GM19099 (cell line): Measurements from ENCODE around the gene HOXB6.

Experiments used
- POLR2A ChIP-seq: IDR thresholded peaks from 3 replicates; pipeline ENCODE4 v1.6.1; 2011; ENCODE audit warnings: low read depth; ENCODE audit not compliant: insufficient read length; ENCODE audit errors: extremely low read depth

HOXB6 gene

DNA sequence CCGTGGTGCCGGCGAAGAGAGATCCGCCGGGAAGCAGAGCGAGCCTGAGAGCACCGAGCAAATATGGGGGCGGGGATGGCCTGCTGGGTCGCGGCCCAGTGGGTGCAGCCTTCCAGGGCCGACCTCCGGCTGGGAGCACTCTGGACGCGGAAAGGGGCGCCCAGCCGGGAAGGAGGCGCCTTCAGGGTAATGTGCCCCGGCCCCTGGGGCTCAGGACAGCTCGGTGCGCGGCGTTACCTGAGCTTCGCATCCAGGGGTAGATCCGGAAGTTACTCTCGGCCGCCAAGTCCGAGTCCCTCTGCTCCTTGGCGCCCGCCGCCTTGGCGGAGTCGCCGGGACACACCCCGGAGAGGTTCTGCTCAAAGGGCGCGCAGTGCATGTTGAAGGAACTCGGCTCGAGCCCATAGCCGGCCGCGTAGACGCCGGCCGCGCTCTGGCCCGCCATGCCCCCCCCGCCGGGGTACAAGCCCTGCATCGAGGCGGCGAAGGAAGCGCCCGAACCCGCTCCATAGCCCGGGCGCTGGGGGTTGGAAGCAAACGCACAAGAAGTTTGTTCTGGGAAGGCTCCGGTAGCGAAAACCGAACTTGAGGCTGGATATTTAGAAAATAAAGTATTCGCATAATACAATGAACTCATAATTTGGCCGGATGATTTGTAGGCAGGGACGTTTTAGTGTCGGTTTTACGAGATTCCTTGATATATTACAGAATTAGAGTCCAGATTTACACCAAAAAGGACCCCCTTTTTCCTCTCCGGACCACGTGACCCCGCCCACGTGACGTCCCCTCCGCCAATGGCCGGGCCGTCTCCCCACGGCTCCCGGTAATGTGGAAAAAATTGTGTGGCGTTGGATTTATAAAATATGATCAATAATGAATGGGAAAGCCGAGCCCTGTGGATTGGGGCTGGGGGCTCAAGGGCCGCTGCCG lies 5.8 kb upstream of the HOXB6 start, which contains the start of gene HOXB7:
Gene HOXB7, minus strand, starts transcription at position 736 of the 930 bp plus-strand sequence. Its CDS starts 99 bp downstream, at position 637.
- no peak for TF ChIP-seq POLR2A

GRCh38 chr17:48609759-48610281 lies 5.0 kb upstream of the HOXB6 start:
- TF ChIP-seq POLR2A: no peak

DNA sequence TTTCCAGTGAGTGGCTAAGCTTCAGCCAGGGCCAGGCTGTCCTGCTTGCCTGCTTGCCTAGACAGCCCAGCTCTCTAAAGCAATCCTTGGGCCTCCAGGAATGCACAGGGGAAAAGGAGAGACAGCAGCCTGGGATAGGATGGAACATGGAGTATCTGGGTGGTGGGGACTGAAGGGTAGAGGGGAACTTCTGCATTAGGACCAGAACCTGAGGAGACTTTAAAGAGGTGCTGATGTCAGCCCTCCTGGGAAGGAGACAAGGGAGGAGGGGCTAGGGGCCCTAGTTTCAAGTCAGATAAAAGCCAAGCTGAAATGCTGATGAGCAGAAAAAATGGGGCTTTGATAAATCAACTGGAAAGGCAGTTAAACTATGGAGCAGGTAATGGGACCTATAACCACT lies 4.2 kb upstream of the HOXB6 start:
- no peak for TF ChIP-seq POLR2A

GRCh38 chr17:48608494-48608834 lies 3.7 kb upstream of the HOXB6 start:
- no peak for TF ChIP-seq POLR2A

DNA sequence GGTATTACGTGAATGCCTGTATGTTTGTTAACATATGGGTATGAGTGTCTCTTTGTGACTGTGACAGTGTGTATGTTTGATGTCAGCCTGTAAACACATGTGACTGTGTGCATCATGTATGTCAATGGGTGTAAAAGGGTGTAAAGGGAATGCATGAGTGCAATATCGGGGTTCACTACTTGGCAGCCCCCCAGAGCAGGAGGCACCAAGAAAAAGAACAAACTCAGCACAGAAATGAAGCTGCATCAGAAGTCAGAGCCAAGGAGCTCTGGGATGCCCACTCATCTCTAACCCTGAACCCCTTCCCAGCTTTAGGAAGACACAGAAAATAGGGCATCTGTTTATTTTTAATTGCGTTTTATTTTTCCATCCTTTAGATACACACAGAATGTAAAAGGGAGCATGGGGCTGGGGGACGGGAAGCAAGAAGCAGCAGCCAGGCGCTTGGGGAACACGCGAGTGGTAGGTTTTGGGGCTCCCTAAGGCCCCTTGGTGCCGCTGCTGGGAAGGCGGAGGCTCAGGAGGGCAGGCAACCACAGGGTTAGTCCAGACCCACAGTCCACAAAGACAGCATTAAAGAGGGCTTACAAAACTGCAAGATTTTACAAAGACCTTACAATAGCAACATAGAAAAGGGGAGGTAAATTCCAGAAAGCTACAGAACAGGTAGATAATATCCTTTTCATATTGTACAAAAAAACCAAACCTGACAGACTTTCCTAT lies 2.3 kb upstream of the HOXB6 start:
- no peak for TF ChIP-seq POLR2A

DNA sequence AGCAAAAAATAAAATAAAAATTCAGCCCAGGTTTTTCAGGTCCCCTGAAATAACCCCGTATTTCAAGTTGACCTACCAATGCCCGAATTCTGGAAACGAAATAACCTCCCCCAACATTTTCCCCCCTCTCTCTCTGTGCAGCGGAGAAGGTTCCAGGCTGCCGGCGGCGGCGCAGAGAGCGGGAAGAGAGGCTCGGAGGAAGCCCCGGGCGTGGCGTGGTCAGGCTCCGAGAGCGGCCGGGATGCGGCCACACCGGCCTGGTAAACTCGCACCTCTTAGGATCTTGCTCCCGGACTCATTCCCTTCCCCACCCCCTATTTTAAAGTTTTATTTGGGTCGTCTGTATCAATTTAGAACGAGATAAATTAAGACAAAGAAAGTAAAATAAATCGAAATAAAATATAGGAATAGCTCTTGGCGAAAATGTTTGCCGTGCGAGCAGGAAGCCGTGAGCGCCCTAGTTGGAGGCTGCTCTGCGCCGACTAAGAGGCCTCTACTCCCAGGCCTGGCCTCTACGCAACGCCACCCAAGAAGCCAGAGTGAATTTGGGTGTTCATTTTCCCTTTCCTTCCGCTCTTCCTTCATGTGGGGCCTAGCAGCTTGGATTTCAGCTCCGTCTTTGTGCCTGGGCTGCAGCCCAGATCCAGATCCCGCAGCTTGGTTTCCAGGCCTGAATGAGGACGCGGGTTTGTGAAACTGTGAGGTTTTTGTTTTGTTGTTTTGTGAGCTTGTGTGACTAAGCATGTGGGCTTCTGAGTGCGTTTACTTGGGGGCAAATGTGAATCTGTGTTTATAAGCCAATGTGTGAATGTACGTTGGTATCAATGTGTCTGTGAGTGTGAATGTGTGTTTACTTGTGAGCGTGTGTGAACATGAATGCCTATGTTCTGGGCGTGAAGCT lies 1.5 kb upstream of the HOXB6 start:
- no peak for TF ChIP-seq POLR2A

GRCh38 chr17:48605409-48605919 lies 678 bp upstream of the HOXB6 start:
- no peak for TF ChIP-seq POLR2A

DNA sequence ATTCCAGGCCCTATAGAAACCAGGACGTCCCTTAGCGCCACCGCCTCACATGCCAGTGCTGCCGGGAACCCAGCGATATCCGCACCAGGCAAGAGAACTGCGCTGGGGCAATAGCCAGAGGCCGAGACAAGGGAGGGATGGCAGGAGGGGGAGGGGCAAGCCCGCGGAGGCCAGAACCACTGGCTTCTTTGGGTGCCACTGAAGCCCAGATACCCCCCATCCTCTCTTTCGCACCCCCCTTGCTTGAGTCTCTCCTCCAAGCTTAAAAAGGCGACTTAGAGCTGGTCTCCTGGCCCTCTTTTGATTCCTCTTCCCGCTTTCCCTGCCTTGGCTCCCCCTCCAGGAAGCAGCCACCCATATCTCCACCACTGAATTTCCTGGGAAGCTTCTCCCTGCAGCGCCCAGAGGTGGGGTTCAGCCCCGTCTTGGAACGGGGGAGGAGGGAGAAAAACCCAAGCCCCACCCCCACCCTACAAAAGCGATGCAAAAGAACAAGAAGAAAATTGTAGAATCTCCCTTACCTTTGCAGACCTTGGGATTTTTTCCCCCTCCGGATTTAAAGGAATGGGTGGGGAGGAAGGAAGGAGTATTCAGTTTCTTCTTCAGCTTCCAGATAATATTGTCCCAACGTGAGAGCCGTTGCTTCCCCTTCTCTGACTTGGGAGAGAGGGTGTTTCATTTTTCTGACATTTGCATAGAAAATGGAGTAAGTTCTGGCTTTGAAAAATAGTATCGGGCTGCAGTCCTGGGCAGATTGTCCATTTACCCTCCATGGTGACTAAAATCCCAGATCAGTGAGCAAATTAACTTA lies 622 bp downstream of the HOXB6 start:
- TF ChIP-seq POLR2A: no peak

DNA sequence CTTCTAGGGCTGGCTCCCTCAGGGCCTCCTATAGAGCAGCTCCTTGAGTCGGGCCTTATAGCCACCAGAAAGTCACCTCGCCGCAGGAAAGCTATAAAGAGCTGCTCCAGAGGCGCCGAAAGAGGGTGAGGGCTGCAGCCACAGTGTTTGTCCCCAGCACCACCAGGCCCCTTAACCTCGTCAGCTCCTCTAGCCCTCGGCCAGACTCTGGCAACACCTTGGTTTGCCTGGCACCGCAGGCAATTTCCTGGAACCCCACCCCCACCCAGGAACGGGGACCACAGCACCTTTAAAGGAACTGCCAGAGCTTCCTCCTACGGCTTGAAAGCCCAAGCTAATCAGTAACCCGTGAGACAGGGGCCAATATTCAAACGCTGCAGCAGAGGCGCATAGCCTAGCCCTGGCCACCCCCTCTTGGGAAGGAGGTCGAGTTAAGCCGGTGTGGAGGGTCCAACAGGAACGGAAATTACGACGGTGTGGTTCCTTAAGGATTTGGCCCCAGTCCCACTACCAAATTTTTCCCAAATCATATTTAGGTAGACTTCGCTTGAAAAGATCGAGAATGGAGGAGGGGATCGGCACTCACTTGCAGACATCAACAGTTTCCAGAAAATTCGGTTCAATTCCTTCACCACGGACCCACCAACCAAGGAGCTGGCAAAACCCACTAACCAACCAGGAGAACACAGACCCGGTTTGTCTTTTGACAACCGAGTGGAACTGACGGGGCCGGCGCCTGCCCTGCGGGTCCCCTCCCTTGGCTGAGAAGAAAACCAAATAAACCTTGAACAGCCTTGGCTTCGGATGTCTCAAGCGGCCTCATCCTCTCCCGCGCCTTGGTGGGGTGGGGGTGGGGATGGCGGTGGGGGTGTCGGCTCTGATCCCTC lies 3.0 kb downstream of the HOXB6 start:
- no peak for TF ChIP-seq POLR2A

- TF ChIP-seq POLR2A: no peak
Measured at GRCh38 chr17:48601207-48601538, 3.6 kb downstream of the HOXB6 start.

GRCh38 chr17:48600244-48601098 lies 4.3 kb downstream of the HOXB6 start:
- TF ChIP-seq POLR2A: no peak

GRCh38 chr17:48599354-48599753 lies 5.4 kb downstream of the HOXB6 start:
- TF ChIP-seq POLR2A: no peak
